Peyer's patch (tissue), 4 donors: ENCODE data around the gene SFTA2.

Experiments
- POLR2A ChIP-seq, 2 donors: fragments of 450-650 bp; IDR thresholded peaks; one replicate each; pipeline ENCODE4 v1.5.1; 2017; ENCODE audit warnings: antibody characterized with exemption in 2 of 2, mild to moderate bottlenecking in 2 of 2, moderate library complexity in 2 of 2
- TF ChIP-seq, protein P1 (sequence below), 6 experiments: fragments of 450-650 bp in 4 of 6; fragments of 200-600 bp in 2 of 6; sonication (generic) in 1 of 6; IDR thresholded peaks; one replicate each; pipeline ENCODE4 v1.5.1; 2017 to 2019; ENCODE audit warnings: antibody characterized with exemption in 6 of 6, mild to moderate bottlenecking in 3 of 6, moderate library complexity in 1 of 6

DNA sequence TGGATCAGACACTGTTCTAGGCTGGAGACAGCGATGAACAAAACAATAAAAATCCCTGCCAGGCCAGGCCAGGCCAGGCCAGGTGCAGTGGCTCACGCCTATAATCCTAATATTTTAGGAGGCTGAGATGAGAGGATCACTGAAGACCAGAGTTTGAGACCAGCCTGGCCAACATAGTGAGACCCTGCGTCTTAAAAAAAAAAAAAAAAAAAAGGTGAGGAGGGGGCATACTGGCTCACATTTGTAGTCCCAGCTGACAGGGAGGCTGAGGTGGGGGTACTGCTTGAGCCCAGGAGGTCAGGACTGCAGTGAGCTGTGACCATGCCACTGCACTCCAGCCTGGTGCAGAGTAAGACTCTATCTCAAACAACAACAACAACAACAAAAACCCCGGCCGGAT, 13.3 kb upstream of the SFTA2 start:
- TF ChIP-seq POLR2A (IDR thresholded peaks at IDR 0.05) = no peak
- TF ChIP-seq, protein P1, sequence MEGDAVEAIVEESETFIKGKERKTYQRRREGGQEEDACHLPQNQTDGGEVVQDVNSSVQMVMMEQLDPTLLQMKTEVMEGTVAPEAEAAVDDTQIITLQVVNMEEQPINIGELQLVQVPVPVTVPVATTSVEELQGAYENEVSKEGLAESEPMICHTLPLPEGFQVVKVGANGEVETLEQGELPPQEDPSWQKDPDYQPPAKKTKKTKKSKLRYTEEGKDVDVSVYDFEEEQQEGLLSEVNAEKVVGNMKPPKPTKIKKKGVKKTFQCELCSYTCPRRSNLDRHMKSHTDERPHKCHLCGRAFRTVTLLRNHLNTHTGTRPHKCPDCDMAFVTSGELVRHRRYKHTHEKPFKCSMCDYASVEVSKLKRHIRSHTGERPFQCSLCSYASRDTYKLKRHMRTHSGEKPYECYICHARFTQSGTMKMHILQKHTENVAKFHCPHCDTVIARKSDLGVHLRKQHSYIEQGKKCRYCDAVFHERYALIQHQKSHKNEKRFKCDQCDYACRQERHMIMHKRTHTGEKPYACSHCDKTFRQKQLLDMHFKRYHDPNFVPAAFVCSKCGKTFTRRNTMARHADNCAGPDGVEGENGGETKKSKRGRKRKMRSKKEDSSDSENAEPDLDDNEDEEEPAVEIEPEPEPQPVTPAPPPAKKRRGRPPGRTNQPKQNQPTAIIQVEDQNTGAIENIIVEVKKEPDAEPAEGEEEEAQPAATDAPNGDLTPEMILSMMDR (IDR thresholded peaks at IDR 0.05) = no peak
